ENCODE data around the gene FUT7. TPM values are rescaled to one million over a fixed set of nuclear protein-coding genes. Genes with fewer than 3 reads are reported as not detected.
A peak's percentile ranks its signal among the peaks of the same experiment; 100 is the strongest.
"Not testable (repeated sequence)": the region's sequence is repeated elsewhere in the genome, so short reads cannot be mapped to it uniquely, and the experiment has no call there.

Gene FUT7
- total RNA-seq, 1 donor from 2014 or later: not detected

DNA sequence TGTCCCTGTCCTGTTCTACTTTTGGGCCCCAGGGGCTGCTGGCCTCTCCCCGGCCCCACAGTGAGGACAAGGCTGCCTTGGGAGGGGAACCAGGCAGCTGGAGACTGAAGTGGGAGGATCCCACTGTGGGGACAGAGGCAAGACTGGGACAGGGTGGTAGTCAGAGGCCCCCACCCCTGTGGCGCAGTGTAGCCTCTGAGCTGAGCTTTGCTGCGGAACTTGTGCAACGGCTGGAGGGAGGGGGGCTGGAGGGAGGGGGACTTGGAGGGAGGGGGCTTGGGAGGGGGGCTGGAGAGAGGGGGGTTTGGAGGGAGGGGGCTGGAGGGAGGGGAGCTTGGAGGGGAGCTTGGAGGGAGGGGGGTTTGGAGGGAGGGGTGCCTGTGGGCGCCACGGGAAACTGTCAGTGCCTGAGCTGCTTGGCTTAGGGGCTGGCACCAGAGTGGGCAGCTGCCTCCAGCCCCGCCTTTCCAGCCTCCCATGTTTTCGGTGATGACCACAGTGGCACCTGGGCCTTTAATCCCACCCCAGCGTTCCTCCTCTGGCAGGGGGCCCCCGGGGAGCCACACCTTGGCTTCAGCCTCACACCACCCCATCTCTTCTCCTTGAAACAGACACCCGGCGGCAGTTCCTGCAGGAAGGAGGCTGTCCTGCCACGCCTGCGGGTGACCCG lies 2.3 kb upstream of the FUT7 start:
- peaks cover 14 to 27% (median 15%) of the 10 kb centered on the region in 3 donors for H3K4me1 ChIP-seq (ENCODE audit: control insufficient read depth in 3 of 3, insufficient read depth in 3 of 3, low read length in 3 of 3)
- no peak overlapping the region for H3K27ac ChIP-seq (ENCODE audit: low read depth, low read length)

DNA sequence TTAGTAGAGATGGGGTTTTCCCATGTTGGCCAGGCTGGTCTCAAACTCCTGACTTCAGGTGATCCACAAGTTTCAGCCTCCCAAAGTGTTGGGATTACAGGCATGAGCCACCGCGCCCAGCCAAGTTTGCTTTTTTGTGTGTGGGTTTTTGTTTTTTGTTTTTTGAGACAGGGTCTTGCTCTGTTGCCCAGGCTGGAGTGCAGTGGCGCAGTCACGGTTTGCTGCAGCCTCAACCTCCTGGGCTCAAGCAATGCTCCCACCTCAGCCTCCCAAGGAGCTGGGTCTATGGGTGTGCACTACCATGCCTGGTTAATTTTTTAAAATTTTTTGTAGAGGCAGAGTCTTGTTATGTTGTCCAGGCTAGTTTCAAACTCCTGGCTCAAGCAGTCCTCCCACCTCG lies 1.6 kb upstream of the FUT7 start:
- not testable (repeated sequence) for H3K4me3 ChIP-seq (ENCODE audit: low read length in 3 of 3)

More for the DNA sequence above, 2.3 kb upstream of the FUT7 start:
- peaks cover 0 to 2% (median 2%) of the 10 kb centered on the region in 3 donors for H3K36me3 ChIP-seq (ENCODE audit: control insufficient read depth in 3 of 3, insufficient read depth in 3 of 3, low read length in 3 of 3)
- H3K9me3 ChIP-seq (ENCODE audit: control insufficient read depth in 3 of 3, low read length in 3 of 3): no peaks in the 10 kb centered on the region
- peaks cover 4 to 16% (median 5%) of the 10 kb centered on the region in 3 donors for H3K27me3 ChIP-seq (ENCODE audit: control insufficient read depth in 3 of 3, insufficient read depth in 3 of 3, low read length in 3 of 3)
- H3K4me3 ChIP-seq (ENCODE audit: low read length in 3 of 3): no peak overlapping the region
- H3K9ac ChIP-seq (ENCODE audit: low read depth in 1 of 3, low read length in 3 of 3): no peak overlapping the region

DNA sequence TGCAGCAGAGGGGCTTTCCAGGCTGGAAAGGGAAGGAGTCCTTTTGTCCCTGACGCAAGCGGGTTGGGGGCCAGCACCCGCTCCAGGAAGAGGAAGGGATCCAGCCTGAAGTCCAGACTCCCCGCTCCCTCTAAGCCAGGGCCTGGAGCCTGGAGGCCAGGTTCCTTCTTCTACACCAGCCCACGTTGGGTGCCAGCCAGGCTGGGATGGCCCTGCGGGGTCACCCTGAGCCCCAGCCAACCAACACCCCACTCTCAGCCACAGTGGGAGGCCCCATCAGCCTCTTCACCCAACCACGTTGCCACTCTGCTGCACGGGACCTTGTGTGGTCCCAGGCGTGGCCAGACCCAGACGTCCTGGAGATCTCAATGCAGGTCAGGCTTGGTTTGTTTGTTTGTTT lies 970 bp upstream of the FUT7 start:
- no peak overlapping the region for H3K27ac ChIP-seq (ENCODE audit: low read depth, low read length)
- H3K36me3 ChIP-seq (ENCODE audit: control insufficient read depth in 3 of 3, insufficient read depth in 3 of 3, low read length in 3 of 3): no peaks in the 10 kb centered on the region
- H3K9me3 ChIP-seq (ENCODE audit: control insufficient read depth in 3 of 3, low read length in 3 of 3): no peaks in the 10 kb centered on the region
- H3K4me3 ChIP-seq (ENCODE audit: low read length in 3 of 3): no peak overlapping the region
- H3K27me3 ChIP-seq (ENCODE audit: control insufficient read depth in 3 of 3, insufficient read depth in 3 of 3, low read length in 3 of 3): peaks cover 4 to 16% (median 5%) of the 10 kb centered on the region in 3 donors
- no peak overlapping the region for H3K9ac ChIP-seq (ENCODE audit: low read depth in 1 of 3, low read length in 3 of 3)
- peaks cover 22 to 36% (median 24%) of the 10 kb centered on the region in 3 donors for H3K4me1 ChIP-seq (ENCODE audit: control insufficient read depth in 3 of 3, insufficient read depth in 3 of 3, low read length in 3 of 3)

More for the DNA sequence above, 1.6 kb upstream of the FUT7 start:
- H3K36me3 ChIP-seq (ENCODE audit: control insufficient read depth in 3 of 3, insufficient read depth in 3 of 3, low read length in 3 of 3); H3K9ac ChIP-seq (ENCODE audit: low read depth in 1 of 3, low read length in 3 of 3); H3K27ac ChIP-seq (ENCODE audit: low read depth, low read length); H3K9me3 ChIP-seq (ENCODE audit: control insufficient read depth in 3 of 3, low read length in 3 of 3): not testable (repeated sequence)
- Histone ChIP-seq H3K27me3 (ENCODE audit: control insufficient read depth in 3 of 3, insufficient read depth in 3 of 3, low read length in 3 of 3) (peaks cover 4 to 16% (median 5%) of the 10 kb centered on the region in 3 donors), H3K4me1 (ENCODE audit: control insufficient read depth in 3 of 3, insufficient read depth in 3 of 3, low read length in 3 of 3) (peaks cover 21 to 34% (median 22%) of the 10 kb centered on the region in 3 donors)

DNA sequence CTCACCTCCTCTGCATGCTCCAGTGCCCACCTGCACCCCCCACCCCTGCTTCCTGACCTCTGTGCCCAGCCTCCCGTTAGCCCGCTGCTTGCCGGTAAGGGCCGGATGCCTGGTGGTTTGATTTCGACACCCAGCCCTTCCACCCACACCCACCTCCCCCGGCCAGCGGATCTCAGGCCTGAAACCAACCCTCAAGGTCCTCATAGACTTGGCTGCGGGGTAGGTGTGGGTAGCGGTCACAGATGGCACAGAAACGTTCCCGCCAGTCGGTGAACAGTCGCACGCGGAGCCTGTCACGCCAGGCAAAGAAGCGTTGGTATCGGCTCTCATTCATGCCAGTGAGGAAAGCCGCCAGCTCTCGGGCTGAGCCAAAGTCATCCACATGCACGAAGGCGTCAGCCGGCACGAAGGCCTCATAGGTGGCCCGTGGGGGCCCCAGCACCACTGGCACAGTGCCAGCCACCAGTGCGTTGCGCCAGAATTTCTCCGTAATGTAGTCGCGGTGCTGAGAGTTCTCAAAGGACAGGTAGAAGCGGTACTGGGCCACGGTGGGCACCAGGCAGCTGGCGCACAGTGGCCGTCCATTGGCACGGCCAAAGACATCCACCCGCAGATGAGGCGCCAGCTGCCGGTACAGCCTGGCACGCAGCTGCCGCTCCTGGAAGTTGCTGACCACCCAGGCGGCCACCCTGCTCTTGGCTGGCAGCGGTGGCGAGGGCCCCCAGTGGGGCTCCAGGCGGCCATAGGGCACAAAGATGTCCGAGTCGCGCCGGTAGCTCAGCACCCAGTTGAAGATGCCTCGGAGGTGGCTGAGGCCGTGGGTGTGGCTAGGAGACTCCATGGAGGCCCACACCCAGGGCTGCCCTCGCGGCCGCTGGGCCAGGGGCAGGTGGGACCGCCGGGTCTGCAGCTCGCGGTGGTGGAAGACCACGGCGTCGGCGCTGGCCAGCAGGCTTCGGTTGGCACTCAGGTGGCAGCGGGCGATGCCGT lies 1.1 kb downstream of the FUT7 start:
- no peak overlapping the region for H3K4me3 ChIP-seq (ENCODE audit: low read length in 3 of 3)
- H3K27me3 ChIP-seq (ENCODE audit: control insufficient read depth in 3 of 3, insufficient read depth in 3 of 3, low read length in 3 of 3): peaks cover 4 to 16% (median 5%) of the 10 kb centered on the region in 3 donors
- no peak overlapping the region for H3K27ac ChIP-seq (ENCODE audit: low read depth, low read length)
- H3K9ac ChIP-seq (ENCODE audit: low read depth in 1 of 3, low read length in 3 of 3): no peak overlapping the region
- peaks cover 36 to 52% (median 42%) of the 10 kb centered on the region in 3 donors for H3K4me1 ChIP-seq (ENCODE audit: control insufficient read depth in 3 of 3, insufficient read depth in 3 of 3, low read length in 3 of 3)
- no peaks in the 10 kb centered on the region for H3K9me3 ChIP-seq (ENCODE audit: control insufficient read depth in 3 of 3, low read length in 3 of 3)
- no peaks in the 10 kb centered on the region for H3K36me3 ChIP-seq (ENCODE audit: control insufficient read depth in 3 of 3, insufficient read depth in 3 of 3, low read length in 3 of 3)

GRCh38 chr9:137030006-137030405 lies 1.9 kb downstream of the FUT7 start:
- Histone ChIP-seq H3K9me3 (ENCODE audit: control insufficient read depth in 3 of 3, low read length in 3 of 3) (no peaks in the 10 kb centered on the region), H3K36me3 (ENCODE audit: control insufficient read depth in 3 of 3, insufficient read depth in 3 of 3, low read length in 3 of 3) (no peaks in the 10 kb centered on the region), H3K4me3 (ENCODE audit: low read length in 3 of 3) (no peak overlapping the region), H3K4me1 (ENCODE audit: control insufficient read depth in 3 of 3, insufficient read depth in 3 of 3, low read length in 3 of 3) (peaks cover 32 to 46% (median 38%) of the 10 kb centered on the region in 3 donors), H3K27ac (ENCODE audit: low read depth, low read length) (no peak overlapping the region), H3K27me3 (ENCODE audit: control insufficient read depth in 3 of 3, insufficient read depth in 3 of 3, low read length in 3 of 3) (peaks cover 0 to 10% (median 4%) of the 10 kb centered on the region in 3 donors), H3K9ac (ENCODE audit: low read depth in 1 of 3, low read length in 3 of 3) (no peak overlapping the region)

GRCh38 chr9:137029058-137029936 lies 2.6 kb downstream of the FUT7 start:
- peak overlapping the region; percentile 35 to 74 (median 63) for H3K4me3 ChIP-seq (ENCODE audit: low read length in 3 of 3)
- H3K9ac ChIP-seq (ENCODE audit: low read depth in 1 of 3, low read length in 3 of 3): peak overlapping the region in 2 of 3 donors; percentile 77 to 79
- no peaks in the 10 kb centered on the region for H3K36me3 ChIP-seq (ENCODE audit: control insufficient read depth in 3 of 3, insufficient read depth in 3 of 3, low read length in 3 of 3)
- peaks cover 25 to 39% (median 33%) of the 10 kb centered on the region in 3 donors for H3K4me1 ChIP-seq (ENCODE audit: control insufficient read depth in 3 of 3, insufficient read depth in 3 of 3, low read length in 3 of 3)
- no peaks in the 10 kb centered on the region for H3K9me3 ChIP-seq (ENCODE audit: control insufficient read depth in 3 of 3, low read length in 3 of 3)
- no peak overlapping the region for H3K27ac ChIP-seq (ENCODE audit: low read depth, low read length)
- H3K27me3 ChIP-seq (ENCODE audit: control insufficient read depth in 3 of 3, insufficient read depth in 3 of 3, low read length in 3 of 3): peaks cover 0 to 3% (median 0%) of the 10 kb centered on the region in 3 donors

DNA sequence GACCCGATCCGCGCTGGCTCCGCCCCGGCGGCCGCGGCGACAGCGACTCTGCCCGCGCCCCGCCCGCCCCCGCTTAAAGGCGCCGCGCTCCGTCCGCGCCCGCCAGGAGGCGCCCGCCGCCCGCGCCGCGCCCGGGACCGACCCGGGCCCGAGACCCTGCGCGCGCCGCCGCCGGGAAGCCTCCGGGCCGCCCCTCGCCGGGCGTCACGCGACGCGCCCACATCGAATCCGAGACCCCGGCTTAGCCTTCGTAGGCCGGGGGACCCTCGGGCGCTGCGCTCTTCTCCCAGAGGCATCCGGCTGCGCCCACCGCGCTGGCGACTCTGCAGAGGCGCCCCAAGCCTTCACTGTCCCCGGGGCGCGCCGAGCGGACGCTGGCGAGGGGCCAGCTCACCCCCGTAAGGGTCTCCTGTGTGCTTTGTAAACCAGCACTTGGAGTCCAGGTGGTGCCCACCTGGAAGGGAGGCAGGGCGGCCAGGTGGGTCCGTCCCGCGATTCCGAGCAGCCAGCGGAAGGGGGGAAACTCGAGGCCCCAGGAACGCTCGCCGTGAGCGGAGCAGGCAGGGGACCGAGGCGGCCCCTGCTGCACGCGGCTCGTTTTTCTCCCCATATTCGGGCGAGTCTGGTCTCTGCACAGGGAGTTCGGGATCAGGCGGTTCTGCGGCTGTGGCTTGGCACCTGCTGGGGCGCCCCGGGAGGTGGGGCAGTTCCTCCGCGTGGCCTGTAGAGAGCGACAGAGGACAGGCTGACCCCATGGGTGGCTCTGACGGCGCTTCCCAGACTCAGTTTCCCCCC lies 3.4 kb downstream of the FUT7 start:
- Histone ChIP-seq H3K36me3 (ENCODE audit: control insufficient read depth in 3 of 3, insufficient read depth in 3 of 3, low read length in 3 of 3) (no peaks in the 10 kb centered on the region), H3K4me3 (ENCODE audit: low read length in 3 of 3) (peak overlapping the region; percentile 59 to 74 (median 63)), H3K27me3 (ENCODE audit: control insufficient read depth in 3 of 3, insufficient read depth in 3 of 3, low read length in 3 of 3) (no peaks in the 10 kb centered on the region), H3K9me3 (ENCODE audit: control insufficient read depth in 3 of 3, low read length in 3 of 3) (no peaks in the 10 kb centered on the region), H3K4me1 (ENCODE audit: control insufficient read depth in 3 of 3, insufficient read depth in 3 of 3, low read length in 3 of 3) (peaks cover 25 to 39% (median 33%) of the 10 kb centered on the region in 3 donors), H3K27ac (ENCODE audit: low read depth, low read length) (no peak overlapping the region), H3K9ac (ENCODE audit: low read depth in 1 of 3, low read length in 3 of 3) (peak overlapping the region in 2 of 3 donors; percentile 77 to 79)

GRCh38 chr9:137027369-137028262 lies 4.3 kb downstream of the FUT7 start, which contains the start of gene ABCA2:
TSS of gene ABCA2 (minus strand) at chr9:137028237. CDS start at chr9:137028140, 97 bp downstream.
- H3K36me3 ChIP-seq (ENCODE audit: control insufficient read depth in 3 of 3, insufficient read depth in 3 of 3, low read length in 3 of 3): no peaks in the 10 kb centered on the region
- peaks cover 25 to 39% (median 33%) of the 10 kb centered on the region in 3 donors for H3K4me1 ChIP-seq (ENCODE audit: control insufficient read depth in 3 of 3, insufficient read depth in 3 of 3, low read length in 3 of 3)
- H3K4me3 ChIP-seq (ENCODE audit: low read length in 3 of 3): peak within 1 kb of the TSS; percentile 65 to 80 (median 77)
- H3K27ac ChIP-seq (ENCODE audit: low read depth, low read length): no peak within 1 kb of the TSS
- no peaks in the 10 kb centered on the region for H3K9me3 ChIP-seq (ENCODE audit: control insufficient read depth in 3 of 3, low read length in 3 of 3)
- peak within 1 kb of the TSS; percentile 52 to 85 (median 77) for H3K9ac ChIP-seq (ENCODE audit: low read depth in 1 of 3, low read length in 3 of 3)
- H3K27me3 ChIP-seq (ENCODE audit: control insufficient read depth in 3 of 3, insufficient read depth in 3 of 3, low read length in 3 of 3): no peaks in the 10 kb centered on the region
